ENCODE data around the gene CFAP46. TPM values are rescaled to one million over a fixed set of nuclear protein-coding genes. Genes with fewer than 3 reads are reported as not detected.

CFAP46 gene
- total and polyA plus RNA-seq, 12 donors, result 0.15 to 5.5 (median 1.1) TPM; not detected in 3

DNA sequence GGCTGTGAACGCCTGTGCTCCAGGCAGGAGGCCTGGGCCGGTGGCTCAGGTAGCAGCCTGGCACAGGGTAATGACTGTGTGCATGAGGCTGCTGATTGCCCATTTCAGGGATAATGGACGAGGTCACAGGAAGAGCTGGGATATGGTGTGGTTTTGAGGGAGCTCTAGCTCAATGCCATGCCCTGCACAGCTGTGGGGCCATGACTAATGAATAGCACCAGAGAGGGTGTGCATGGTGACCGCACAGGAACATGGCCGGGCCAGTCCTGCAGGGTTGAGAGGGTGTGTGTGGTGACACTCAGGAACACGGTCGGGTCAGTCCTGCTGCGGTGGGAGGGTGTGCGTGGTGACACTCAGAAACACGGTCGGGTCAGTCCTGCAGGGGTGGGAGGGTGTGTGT is 178.3 kb downstream of the CFAP46 start:
- H3K4me3 ChIP-seq, result no peak overlapping the region
- TF ChIP-seq, protein P1, sequence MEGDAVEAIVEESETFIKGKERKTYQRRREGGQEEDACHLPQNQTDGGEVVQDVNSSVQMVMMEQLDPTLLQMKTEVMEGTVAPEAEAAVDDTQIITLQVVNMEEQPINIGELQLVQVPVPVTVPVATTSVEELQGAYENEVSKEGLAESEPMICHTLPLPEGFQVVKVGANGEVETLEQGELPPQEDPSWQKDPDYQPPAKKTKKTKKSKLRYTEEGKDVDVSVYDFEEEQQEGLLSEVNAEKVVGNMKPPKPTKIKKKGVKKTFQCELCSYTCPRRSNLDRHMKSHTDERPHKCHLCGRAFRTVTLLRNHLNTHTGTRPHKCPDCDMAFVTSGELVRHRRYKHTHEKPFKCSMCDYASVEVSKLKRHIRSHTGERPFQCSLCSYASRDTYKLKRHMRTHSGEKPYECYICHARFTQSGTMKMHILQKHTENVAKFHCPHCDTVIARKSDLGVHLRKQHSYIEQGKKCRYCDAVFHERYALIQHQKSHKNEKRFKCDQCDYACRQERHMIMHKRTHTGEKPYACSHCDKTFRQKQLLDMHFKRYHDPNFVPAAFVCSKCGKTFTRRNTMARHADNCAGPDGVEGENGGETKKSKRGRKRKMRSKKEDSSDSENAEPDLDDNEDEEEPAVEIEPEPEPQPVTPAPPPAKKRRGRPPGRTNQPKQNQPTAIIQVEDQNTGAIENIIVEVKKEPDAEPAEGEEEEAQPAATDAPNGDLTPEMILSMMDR (IDR thresholded peaks at IDR 0.05), result no peak
- no peak for TF ChIP-seq POLR2A (IDR thresholded peaks at IDR 0.05)
- H3K9me3 ChIP-seq (replicated peaks in 1 of 3), result no peaks in the 10 kb centered on the region
- intact Hi-C loops (cut with DNase I), result no loop called here
- DNase-seq, result no peak
- 88 to 92% (median 89%) methylated on average over 11 of the region's 11 CpGs for WGBS, 4 donors
- H3K4me1 ChIP-seq (replicated peaks in 1 of 2), result no peaks in the 10 kb centered on the region
- peaks cover 0 to 3% of the 10 kb centered on the region in 2 donors for H3K36me3 ChIP-seq (replicated peaks in 1 of 2)
- no peak overlapping the region for H3K27ac ChIP-seq
- H3K27me3 ChIP-seq, result no peaks in the 10 kb centered on the region

GRCh38 chr10:132763545-132763944 is 178.8 kb downstream of the CFAP46 start:
- TF ChIP-seq POLR2A (IDR thresholded peaks at IDR 0.05), result no peak
- TF ChIP-seq, protein P1 (IDR thresholded peaks at IDR 0.05), result no peak
- peaks cover 0 to 3% of the 10 kb centered on the region in 2 donors for H3K36me3 ChIP-seq (replicated peaks in 1 of 2)
- H3K27ac ChIP-seq, result no peak overlapping the region
- intact Hi-C loops (cut with DNase I), result no loop called here
- H3K27me3 ChIP-seq, result no peaks in the 10 kb centered on the region
- no peak for DNase-seq
- H3K4me1 ChIP-seq (replicated peaks in 1 of 2), result no peaks in the 10 kb centered on the region
- H3K9me3 ChIP-seq (replicated peaks in 1 of 3), result no peaks in the 10 kb centered on the region
- WGBS, 4 donors, result 82 to 95% (median 87%) methylated on average over 5 of the region's 5 CpGs
- H3K4me3 ChIP-seq, result no peak overlapping the region

DNA sequence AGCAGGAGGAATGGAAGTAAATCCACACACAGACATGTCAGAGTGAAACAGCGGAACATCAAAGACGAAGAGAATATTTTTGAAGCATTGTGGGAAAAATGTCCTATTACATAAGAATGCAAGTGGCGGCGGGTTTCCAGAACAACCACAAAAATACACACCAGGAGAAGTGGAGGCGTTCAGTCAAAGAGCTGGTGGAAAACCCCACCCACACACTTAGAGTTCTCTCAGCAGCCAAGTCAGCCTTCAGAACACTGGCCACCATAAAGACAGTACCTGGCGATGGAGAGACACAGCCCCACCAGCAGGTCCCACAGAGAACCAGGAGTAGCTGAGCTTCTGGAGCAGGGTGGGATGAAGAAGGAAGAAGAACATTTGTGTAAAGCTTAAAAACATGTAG is 180.1 kb downstream of the CFAP46 start:
- Histone ChIP-seq H3K27me3 (no peaks in the 10 kb centered on the region), H3K36me3 (replicated peaks in 1 of 2) (peaks cover 0 to 7% of the 10 kb centered on the region in 2 donors), H3K9me3 (replicated peaks in 1 of 3) (no peaks in the 10 kb centered on the region), H3K4me1 (replicated peaks in 1 of 2) (no peaks in the 10 kb centered on the region), H3K27ac (no peak overlapping the region), H3K4me3 (no peak overlapping the region)
- WGBS, 4 donors, result 78 to 99% (median 90%) methylated on average over 6 of the region's 6 CpGs
- intact Hi-C loops (cut with DNase I), result no loop called here
- no peak for DNase-seq
- TF ChIP-seq POLR2A (IDR thresholded peaks at IDR 0.05), result no peak
- TF ChIP-seq, protein P1 (IDR thresholded peaks at IDR 0.05), result no peak

DNA sequence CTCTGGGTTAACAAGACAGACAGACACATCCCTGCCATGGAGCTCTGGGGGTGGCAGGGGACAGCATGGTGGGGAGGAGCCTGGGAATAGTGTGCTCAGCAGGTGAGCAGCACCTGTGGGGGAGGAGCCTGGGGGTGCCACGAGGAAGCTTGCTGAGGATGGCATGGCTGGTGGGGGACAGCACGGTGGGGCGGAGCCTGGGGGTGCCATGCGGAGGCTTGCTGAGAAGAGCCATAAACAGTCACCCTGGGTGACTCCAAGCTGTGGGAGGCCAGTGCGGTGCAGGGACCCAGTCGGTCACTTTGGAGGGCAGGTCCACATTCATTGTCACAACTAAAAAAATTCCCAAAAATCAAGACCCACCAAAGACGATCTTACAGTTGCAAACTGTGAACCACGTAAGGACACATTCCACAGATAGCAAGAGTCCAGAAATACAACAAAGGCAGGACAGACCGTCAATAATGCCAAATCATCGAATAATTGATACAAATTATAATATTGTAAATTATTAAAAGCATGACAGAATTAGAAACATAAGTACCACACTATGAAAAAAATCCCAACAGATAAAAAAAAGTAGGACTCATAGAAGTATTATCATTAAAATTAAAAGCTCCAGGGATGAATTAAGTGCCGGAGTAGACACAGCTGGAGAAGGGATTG is 180.8 kb downstream of the CFAP46 start:
- Histone ChIP-seq H3K27ac (no peak overlapping the region), H3K4me1 (replicated peaks in 1 of 2) (no peaks in the 10 kb centered on the region), H3K4me3 (no peak overlapping the region), H3K9me3 (replicated peaks in 1 of 3) (no peaks in the 10 kb centered on the region), H3K27me3 (no peaks in the 10 kb centered on the region), H3K36me3 (replicated peaks in 1 of 2) (peaks cover 0 to 9% of the 10 kb centered on the region in 2 donors)
- 95 to 99% (median 97%) methylated on average over 11 of the region's 11 CpGs for WGBS, 4 donors
- no peak for DNase-seq
- no peak for TF ChIP-seq POLR2A (IDR thresholded peaks at IDR 0.05)
- TF ChIP-seq, protein P1 (IDR thresholded peaks at IDR 0.05), result no peak
- intact Hi-C loops (cut with DNase I), result no loop called here

Data from adrenal gland (tissue), 12 donors.